IPS-18c (cell line): ENCODE measurements around the gene RALGAPA2.

ENCODE experiments used
- H3K4me3 ChIP-seq: 2 replicates; pipeline ENCODE4 v1.7.0; 2013; ENCODE audit warnings: low read depth, mild to moderate bottlenecking, low read length, moderate library complexity; ENCODE audit not compliant: insufficient read depth
- H3K9me3 ChIP-seq: one replicate; pipeline ENCODE4 v1.6.1; 2013; ENCODE audit warnings: mild to moderate bottlenecking, low read length, moderate library complexity; ENCODE audit not compliant: control insufficient read depth, insufficient read depth

Gene RALGAPA2

GRCh38 chr20:20373091-20373571, 339.3 kb downstream of the RALGAPA2 start:
- no peaks in the 10 kb centered on the region for H3K9me3 ChIP-seq

GRCh38 chr20:20371681-20372080, 340.8 kb downstream of the RALGAPA2 start:
- H3K4me3 ChIP-seq: no peak overlapping the region
- no peaks in the 10 kb centered on the region for H3K9me3 ChIP-seq

More at GRCh38 chr20:20373091-20373571, 339.3 kb downstream of the RALGAPA2 start:
- no peak overlapping the region for H3K4me3 ChIP-seq

GRCh38 chr20:20371083-20371482, 341.4 kb downstream of the RALGAPA2 start:
- no peak overlapping the region for H3K4me3 ChIP-seq
- H3K9me3 ChIP-seq: no peaks in the 10 kb centered on the region

- Histone ChIP-seq H3K4me3 (peak overlapping the region; percentile 40; the same call in 1 of the 2 replicates), H3K9me3 (no peaks in the 10 kb centered on the region)
Measured at GRCh38 chr20:20370094-20370575, 342.3 kb downstream of the RALGAPA2 start.

GRCh38 chr20:20369250-20370093, 343.0 kb downstream of the RALGAPA2 start:
- H3K4me3 ChIP-seq: peak overlapping the region; percentile 40
- H3K9me3 ChIP-seq: no peaks in the 10 kb centered on the region

GRCh38 chr20:20368418-20369249, 343.8 kb downstream of the RALGAPA2 start:
- H3K4me3 ChIP-seq: peak overlapping the region; percentile 56

GRCh38 chr20:20367575-20368417, 344.6 kb downstream of the RALGAPA2 start, which contains the start of gene INSM1:
Gene INSM1, plus strand, starts transcription at chr20:20368104. Its CDS starts 164 bp downstream, at chr20:20368268.
- Histone ChIP-seq H3K4me3 (peak within 1 kb of the TSS; percentile 56), H3K9me3 (no peaks in the 10 kb centered on the region)

More at GRCh38 chr20:20368418-20369249, 343.8 kb downstream of the RALGAPA2 start:
- H3K9me3 ChIP-seq: no peaks in the 10 kb centered on the region

GRCh38 chr20:20366876-20367574, 345.4 kb downstream of the RALGAPA2 start:
- Histone ChIP-seq H3K9me3 (no peaks in the 10 kb centered on the region), H3K4me3 (peak overlapping the region; percentile 36)

- Histone ChIP-seq H3K4me3 (peak overlapping the region; percentile 36; the same call in 1 of the 2 replicates), H3K9me3 (no peaks in the 10 kb centered on the region)
Measured at GRCh38 chr20:20366551-20366875, 345.9 kb downstream of the RALGAPA2 start.

- Histone ChIP-seq H3K4me3 (no peak overlapping the region; the same call in 1 of the 2 replicates), H3K9me3 (no peaks in the 10 kb centered on the region)
Measured at GRCh38 chr20:20365480-20366161, 346.8 kb downstream of the RALGAPA2 start.

GRCh38 chr20:20364593-20365479, 347.6 kb downstream of the RALGAPA2 start:
- H3K9me3 ChIP-seq: no peaks in the 10 kb centered on the region
- H3K4me3 ChIP-seq: peak overlapping the region; percentile 44; the same call in 1 of the 2 replicates

- H3K4me3 ChIP-seq: peak overlapping the region; percentile 44
- H3K9me3 ChIP-seq: no peaks in the 10 kb centered on the region
Measured at GRCh38 chr20:20363799-20364592, 348.4 kb downstream of the RALGAPA2 start.

GRCh38 chr20:20363434-20363798, 349.0 kb downstream of the RALGAPA2 start:
- peak overlapping the region; percentile 44 for H3K4me3 ChIP-seq
- no peaks in the 10 kb centered on the region for H3K9me3 ChIP-seq

- Histone ChIP-seq H3K4me3 (peak overlapping the region; percentile 40; the same call in 1 of the 2 replicates), H3K9me3 (no peaks in the 10 kb centered on the region)
Measured at GRCh38 chr20:20362774-20363433, 349.5 kb downstream of the RALGAPA2 start.
